Stomach (tissue), 9 donors: ENCODE results near the gene ANTKMT. TPM values are rescaled to one million over a fixed set of nuclear protein-coding genes. Genes with fewer than 3 reads are reported as not detected.
"Not testable (repeated sequence)": the region's sequence is repeated elsewhere in the genome, so short reads cannot be mapped to it uniquely, and the experiment has no call there.

ENCODE experiments used
- DNase-seq, 2 donors: peaks; one replicate each; pipeline versions ENCODE4 v3.0.0 to v3.0.0-alpha.2; 2013 to 2019
- H3K27ac ChIP-seq, 5 donors: fragments of 200-600 bp in 4 of 5; sonication (generic) in 4 of 5; one replicate each; pipeline ENCODE4 v1.5.1; 2013 to 2019; ENCODE audit warnings: mild to moderate bottlenecking in 1 of 5, moderate library complexity in 1 of 5
- H3K27me3 ChIP-seq, 3 donors: fragments of 200-600 bp; sonication (generic); one replicate each; pipeline ENCODE4 v1.5.1; 2017 to 2019; ENCODE audit warnings: mixed run types in 1 of 3
- H3K36me3 ChIP-seq, 4 donors: fragments of 200-600 bp; sonication (generic); 1 replicate in 3 of 4; 2 replicates in 1 of 4; pipeline ENCODE4 v1.5.1; 2016 to 2019
- H3K4me1 ChIP-seq, 4 donors: fragments of 200-600 bp; sonication (generic); one replicate each; pipeline ENCODE4 v1.5.1; 2016 to 2019
- H3K4me3 ChIP-seq, 4 donors: fragments of 200-600 bp; sonication (generic) in 3 of 4; one replicate each; pipeline ENCODE4 v1.5.1; 2016 to 2019; ENCODE audit warnings: mild to moderate bottlenecking in 1 of 4
- H3K9me3 ChIP-seq, 4 donors: fragments of 200-600 bp; sonication (generic); one replicate each; pipeline ENCODE4 v1.5.1; 2016 to 2019
- EP300 ChIP-seq: sonication (generic); formaldehyde crosslinking; IDR thresholded peaks from one replicate; pipeline ENCODE4 v1.6.1; 2017; ENCODE audit warnings: antibody characterized with exemption
- POLR2A ChIP-seq, 4 donors: fragments of 450-650 bp; IDR thresholded peaks; one replicate each; pipeline ENCODE4 v1.6.1; 2016; ENCODE audit warnings: antibody characterized with exemption in 4 of 4, control low read depth in 2 of 4, mild to moderate bottlenecking in 1 of 4, moderate library complexity in 1 of 4
- POLR2AphosphoS5 ChIP-seq, 3 donors: sonication (generic); formaldehyde crosslinking; IDR thresholded peaks; one replicate each; pipeline ENCODE4 v1.6.1; 2016; ENCODE audit warnings: antibody characterized with exemption in 3 of 3
- WGBS, 5 donors: extraction: QIAGEN DNeasy Blood & Tissue Kit in 3 of 5; methylation state at CpG; one replicate each; pipeline versions ENCODE4 v1.1.5 to v1.1.7; 2013 to 2018; 5-methylcytosine and 5-hydroxymethylcytosine counted together
- intact Hi-C: fragments of 100-400 bp; cut with DNase I; formaldehyde crosslinking; loops from one replicate; pipeline ENCODE4 v1.15.1; 2023; ENCODE audit warnings: low total_unique reads
- polyA plus RNA-seq, 3 donors: library from polyadenylated mRNA; stranded (reverse); fragments of 200-250 nt; gene quantifications; one replicate each; pipeline ENCODE4 v1.2.3, GENCODE V29; 2013
- total RNA-seq, 5 donors: library from RNA; depleted of rRNA; stranded (reverse); fragments of >200 nt; gene quantifications; one replicate each; pipeline versions ENCODE4 v1.1.0 to v1.2.3, GENCODE V29; 2014 to 2016
- TF ChIP-seq, protein P1 (sequence below), 7 experiments: fragments of 450-650 bp in 4 of 7; fragments of 200-600 bp in 3 of 7; sonication (generic) in 3 of 7; IDR thresholded peaks; one replicate each; pipeline ENCODE4 v1.5.1; 2016 to 2019; ENCODE audit warnings: antibody characterized with exemption in 7 of 7, control low read depth in 2 of 7, mild to moderate bottlenecking in 1 of 7
- donor health status: healthy with polysubstance abuse.
- donor health status: Bipolar disorder and iron deficiency.
- donor health status: healthy.

The ANTKMT gene
- total and polyA plus RNA-seq, 8 donors = 9.7 to 602 (median 51.5) TPM

DNA sequence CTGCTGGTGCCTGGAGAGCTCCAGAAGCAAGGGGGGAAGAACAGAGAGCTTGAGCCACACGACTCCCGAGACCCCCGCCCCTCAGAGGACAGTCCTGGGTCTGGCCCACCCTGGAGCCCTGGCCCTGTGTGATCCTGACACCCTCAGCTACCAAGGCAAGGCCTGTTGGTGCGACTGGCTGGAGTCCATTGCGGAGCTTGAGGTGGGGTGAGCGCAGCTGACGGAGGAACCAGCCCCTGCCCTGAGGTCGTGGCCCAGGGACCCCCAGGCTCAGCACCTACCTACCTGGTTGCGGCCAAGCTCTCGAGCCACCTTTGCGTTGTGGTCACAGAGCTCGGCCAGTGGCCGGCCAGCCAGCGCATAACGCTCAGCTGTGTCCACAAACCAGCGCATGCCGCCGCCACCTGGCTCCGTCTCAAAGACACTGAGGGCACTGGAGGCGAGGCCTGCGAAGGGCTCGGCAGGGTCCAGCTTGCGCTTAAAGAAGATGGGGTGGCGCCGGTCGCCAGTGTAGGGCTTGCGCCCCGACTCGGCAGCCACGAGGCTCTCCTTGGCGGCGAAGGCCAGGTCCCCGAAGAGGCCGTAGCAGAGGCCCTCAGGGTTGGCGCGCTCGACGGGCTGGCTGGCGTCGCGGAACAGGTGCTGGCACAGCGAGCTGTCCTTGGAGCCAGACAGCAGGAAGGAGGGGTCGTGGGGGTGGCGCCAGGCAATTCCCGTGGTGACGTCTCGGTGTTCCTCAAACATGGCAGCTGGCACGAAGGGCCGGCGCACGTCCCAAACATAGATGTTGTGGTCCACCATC, 34.3 kb upstream of the ANTKMT start:
- peaks cover 53 to 80% (median 73%) of the 10 kb centered on the region in 4 donors for H3K4me1 ChIP-seq
- intact Hi-C loops = no loop called here
- WGBS, 5 donors = 91 to 94% (median 93%) methylated on average over 48 to 51 of the region's 51 CpGs; no CpG with 5 or more reads in 1 of the 5 donors
- H3K4me3 ChIP-seq = no peak overlapping the region
- no peaks in the 10 kb centered on the region for H3K9me3 ChIP-seq
- no peak for TF ChIP-seq POLR2AphosphoS5 (IDR thresholded peaks at IDR 0.05)
- TF ChIP-seq, protein P1, sequence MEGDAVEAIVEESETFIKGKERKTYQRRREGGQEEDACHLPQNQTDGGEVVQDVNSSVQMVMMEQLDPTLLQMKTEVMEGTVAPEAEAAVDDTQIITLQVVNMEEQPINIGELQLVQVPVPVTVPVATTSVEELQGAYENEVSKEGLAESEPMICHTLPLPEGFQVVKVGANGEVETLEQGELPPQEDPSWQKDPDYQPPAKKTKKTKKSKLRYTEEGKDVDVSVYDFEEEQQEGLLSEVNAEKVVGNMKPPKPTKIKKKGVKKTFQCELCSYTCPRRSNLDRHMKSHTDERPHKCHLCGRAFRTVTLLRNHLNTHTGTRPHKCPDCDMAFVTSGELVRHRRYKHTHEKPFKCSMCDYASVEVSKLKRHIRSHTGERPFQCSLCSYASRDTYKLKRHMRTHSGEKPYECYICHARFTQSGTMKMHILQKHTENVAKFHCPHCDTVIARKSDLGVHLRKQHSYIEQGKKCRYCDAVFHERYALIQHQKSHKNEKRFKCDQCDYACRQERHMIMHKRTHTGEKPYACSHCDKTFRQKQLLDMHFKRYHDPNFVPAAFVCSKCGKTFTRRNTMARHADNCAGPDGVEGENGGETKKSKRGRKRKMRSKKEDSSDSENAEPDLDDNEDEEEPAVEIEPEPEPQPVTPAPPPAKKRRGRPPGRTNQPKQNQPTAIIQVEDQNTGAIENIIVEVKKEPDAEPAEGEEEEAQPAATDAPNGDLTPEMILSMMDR (IDR thresholded peaks at IDR 0.05) = no peak
- TF ChIP-seq POLR2A (IDR thresholded peaks at IDR 0.05) = no peak
- TF ChIP-seq EP300 = no peak
- H3K36me3 ChIP-seq = peaks cover 27 to 49% (median 36%) of the 10 kb centered on the region in 4 donors
- no peak overlapping the region for H3K27ac ChIP-seq
- H3K27me3 ChIP-seq = peaks cover 0 to 6% (median 0%) of the 10 kb centered on the region in 3 donors
- DNase-seq = no peak

DNA sequence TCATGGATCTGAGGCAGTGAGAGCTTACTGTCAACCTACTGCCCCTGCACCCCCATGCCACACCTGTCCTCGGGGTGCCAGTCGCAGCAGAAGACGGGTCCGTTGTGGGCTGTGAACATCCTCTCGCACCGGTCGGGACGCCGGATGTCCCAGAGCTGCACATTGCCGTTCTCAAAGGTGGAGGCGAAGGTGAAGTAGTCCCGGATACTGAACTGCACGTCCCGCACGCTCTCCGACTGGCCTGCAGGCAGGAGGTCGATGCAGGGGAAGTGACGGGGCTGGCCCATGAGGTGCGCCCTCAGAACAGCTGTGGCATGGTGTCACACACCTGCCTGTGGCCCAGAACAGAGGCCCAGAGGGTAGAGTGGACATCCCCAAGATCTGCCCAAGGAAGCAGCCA, 33.4 kb upstream of the ANTKMT start:
- Histone ChIP-seq H3K36me3 (peaks cover 19 to 41% (median 28%) of the 10 kb centered on the region in 4 donors), H3K4me3 (no peak overlapping the region), H3K27ac (no peak overlapping the region), H3K4me1 (peaks cover 45 to 72% (median 65%) of the 10 kb centered on the region in 4 donors), H3K9me3 (no peaks in the 10 kb centered on the region), H3K27me3 (peaks cover 0 to 14% (median 0%) of the 10 kb centered on the region in 3 donors)
- TF ChIP-seq EP300 (no peak), POLR2AphosphoS5 (IDR thresholded peaks at IDR 0.05) (no peak), POLR2A (IDR thresholded peaks at IDR 0.05) (no peak)
- TF ChIP-seq, protein P1 (IDR thresholded peaks at IDR 0.05) = no peak
- intact Hi-C loops = no loop called here
- 88 to 93% (median 91%) methylated on average over 16 to 19 of the region's 19 CpGs for WGBS, 5 donors
- DNase-seq = no peak

GRCh38 chr16:689175-689897, 31.6 kb upstream of the ANTKMT start:
- H3K4me1 ChIP-seq = peaks cover 36 to 66% (median 58%) of the 10 kb centered on the region in 4 donors
- no peak for DNase-seq
- WGBS, 5 donors = 76 to 85% (median 82%) methylated on average over 26 of the region's 26 CpGs
- intact Hi-C loops = no loop called here
- TF ChIP-seq POLR2AphosphoS5 (IDR thresholded peaks at IDR 0.05) (no peak), EP300 (no peak), POLR2A (IDR thresholded peaks at IDR 0.05) (no peak)
- TF ChIP-seq, protein P1 (IDR thresholded peaks at IDR 0.05) = no peak
- H3K27ac ChIP-seq = peak overlapping the region in 4 of 5 donors; percentile 84 to 92 (median 90)
- H3K36me3 ChIP-seq = peaks cover 10 to 32% (median 20%) of the 10 kb centered on the region in 4 donors
- H3K4me3 ChIP-seq = peak overlapping the region; percentile 82 to 98 (median 88)
- no peaks in the 10 kb centered on the region for H3K9me3 ChIP-seq
- peaks cover 6 to 32% (median 18%) of the 10 kb centered on the region in 3 donors for H3K27me3 ChIP-seq

DNA sequence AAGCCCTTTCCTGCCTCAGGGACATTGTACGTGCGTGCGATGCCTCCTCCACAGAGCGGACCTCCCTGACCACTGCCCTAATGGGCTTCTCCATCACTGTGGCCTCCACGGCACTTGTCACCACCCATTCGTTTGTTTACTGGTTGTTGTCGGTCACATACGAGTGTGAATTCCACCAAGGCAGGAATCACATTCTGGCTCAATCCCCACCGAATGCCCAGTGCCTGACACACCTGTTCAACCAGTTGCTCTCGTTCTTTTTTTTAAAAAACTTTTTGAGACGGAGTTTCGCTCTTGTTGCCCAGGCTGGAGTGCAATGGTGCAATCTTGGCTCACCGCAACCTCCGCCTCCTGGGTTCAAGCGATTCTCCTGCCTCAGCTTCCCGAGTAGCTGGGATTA, 29.7 kb upstream of the ANTKMT start:
- H3K36me3 ChIP-seq = peaks cover 10 to 19% (median 17%) of the 10 kb centered on the region in 4 donors
- peaks cover 11 to 52% (median 37%) of the 10 kb centered on the region in 3 donors for H3K27me3 ChIP-seq
- DNase-seq, H3K9me3 ChIP-seq, H3K27ac ChIP-seq, intact Hi-C loops, H3K4me3 ChIP-seq: not testable (repeated sequence)
- H3K4me1 ChIP-seq = peaks cover 45 to 67% (median 57%) of the 10 kb centered on the region in 4 donors
- 80 to 86% (median 84%) methylated on average over 16 of the region's 16 CpGs for WGBS, 5 donors
